CD4-positive, alpha-beta T cell treated with Interleukin-12 subunit alpha and Interleukin-12 subunit beta, for 1 hour (primary cell): ENCODE data around the gene RNF144A.

Source experiments
- DNase-seq: peaks from one replicate; pipeline ENCODE4 v3.0.0-alpha.2; 2020

Gene RNF144A

GRCh38 chr2:6948677-6949351 is 31.6 kb downstream of the RNF144A start:
- no peak for DNase-seq

GRCh38 chr2:6951046-6951445 is 33.8 kb downstream of the RNF144A start:
- no peak for DNase-seq

GRCh38 chr2:6952101-6952500 is 34.9 kb downstream of the RNF144A start:
- DNase-seq, result no peak

GRCh38 chr2:6954586-6954985 is 37.4 kb downstream of the RNF144A start:
- DNase-seq, result no peak

GRCh38 chr2:6955511-6956136 is 38.4 kb downstream of the RNF144A start:
- DNase-seq, result no peak

GRCh38 chr2:6956566-6956965 is 39.4 kb downstream of the RNF144A start:
- DNase-seq, result no peak

- DNase-seq, result no peak
Measured at GRCh38 chr2:6957031-6957714, 40.0 kb downstream of the RNF144A start.

GRCh38 chr2:6957910-6958615 is 40.9 kb downstream of the RNF144A start:
- no peak for DNase-seq

GRCh38 chr2:6958616-6959235 is 41.5 kb downstream of the RNF144A start:
- DNase-seq, result no peak

- no peak for DNase-seq
Measured at GRCh38 chr2:6959751-6960150, 42.5 kb downstream of the RNF144A start.

- no peak for DNase-seq
Measured at GRCh38 chr2:6960659-6961058, 43.4 kb downstream of the RNF144A start.

- no peak for DNase-seq
Measured at GRCh38 chr2:6963727-6964126, 46.5 kb downstream of the RNF144A start.

- DNase-seq, result no peak
Measured at GRCh38 chr2:6965071-6965795, 48.0 kb downstream of the RNF144A start.

- no peak for DNase-seq
Measured at GRCh38 chr2:6966446-6966940, 49.3 kb downstream of the RNF144A start.

GRCh38 chr2:6967301-6967700 is 50.1 kb downstream of the RNF144A start:
- no peak for DNase-seq

- no peak for DNase-seq
Measured at GRCh38 chr2:6968319-6969100, 51.3 kb downstream of the RNF144A start.

- no peak for DNase-seq
Measured at GRCh38 chr2:6970551-6970950, 53.3 kb downstream of the RNF144A start.

GRCh38 chr2:6970976-6971480 is 53.8 kb downstream of the RNF144A start:
- DNase-seq, result no peak

GRCh38 chr2:6971502-6971901 is 54.3 kb downstream of the RNF144A start:
- DNase-seq, result no peak

GRCh38 chr2:6972067-6972710 is 55.0 kb downstream of the RNF144A start:
- DNase-seq, result no peak
